Measurements from ENCODE around the gene KYNU. TPM values are rescaled to one million over a fixed set of nuclear protein-coding genes. Genes with fewer than 3 reads are reported as not detected.
"Not testable (repeated sequence)": the region's sequence is repeated elsewhere in the genome, so short reads cannot be mapped to it uniquely, and the experiment has no call there.

The KYNU gene
- polyA plus RNA-seq, 4 donors = 0.67 to 3.8 (median 2.1) TPM

DNA sequence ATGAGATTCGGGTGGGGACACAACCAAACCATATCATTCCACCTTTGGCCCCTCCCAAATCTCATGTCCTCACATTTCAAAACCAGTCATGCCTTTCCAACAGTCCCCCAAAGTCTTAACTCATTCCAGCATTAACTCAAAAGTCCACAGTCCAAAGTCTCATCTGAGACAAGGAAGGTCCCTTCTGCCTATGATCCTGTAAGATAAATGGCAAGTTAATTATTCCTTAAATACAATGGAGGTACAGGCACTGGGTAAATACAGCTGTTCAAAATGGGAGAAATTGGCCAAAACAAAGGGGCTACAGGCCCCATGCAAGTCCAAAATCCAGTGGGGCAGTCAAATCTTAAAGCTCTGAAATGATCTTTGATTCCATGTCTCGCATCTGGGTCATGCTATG lies 71.3 kb downstream of the KYNU start:
- 34 to 64% (median 34%) methylated on average over 2 of the region's 2 CpGs for WGBS, 3 donors

DNA sequence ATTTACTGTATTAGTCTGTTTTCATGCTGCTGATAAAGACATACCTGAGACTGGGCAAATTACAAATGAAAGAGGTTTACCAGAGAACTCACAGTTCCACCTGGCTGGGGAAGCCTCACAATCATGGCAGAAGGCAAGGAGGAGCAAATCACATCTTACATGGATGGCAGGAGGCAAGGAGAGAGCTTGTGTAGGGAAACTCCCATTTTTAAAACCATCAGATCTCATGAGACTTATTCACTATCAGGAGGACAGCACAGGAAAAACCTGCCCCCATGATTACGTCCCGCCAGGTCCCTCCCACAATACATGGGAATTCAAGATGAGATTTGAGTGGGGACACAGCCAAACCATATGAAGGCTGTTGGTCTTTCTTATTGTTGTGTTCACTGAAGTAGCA lies 72.9 kb downstream of the KYNU start:
- WGBS, 3 donors = 92 to 97% (median 96%) methylated on average over 2 of the region's 2 CpGs
- not testable (repeated sequence) for H3K27me3 ChIP-seq (ENCODE audit: control insufficient read depth in 3 of 3, insufficient read depth in 3 of 3, low read length in 3 of 3); DNase-seq; H3K4me3 ChIP-seq (ENCODE audit: low read depth in 1 of 3, low read length in 3 of 3); H3K4me1 ChIP-seq (ENCODE audit: control insufficient read depth in 3 of 3, insufficient read depth in 2 of 3, low read depth in 1 of 3, low read length in 2 of 3); H3K27ac ChIP-seq (ENCODE audit: low read depth in 1 of 3, low read length in 2 of 3); FAIRE-seq; H3K36me3 ChIP-seq (ENCODE audit: control insufficient read depth in 3 of 3, insufficient read depth in 2 of 3, low read depth in 1 of 3, low read length in 3 of 3)
- peaks cover 0 to 28% of the 10 kb centered on the region in 2 donors for H3K9me3 ChIP-seq (ENCODE audit: control insufficient read depth in 2 of 2, insufficient read depth in 1 of 2, low read depth in 1 of 2, low read length in 1 of 2)

More for the DNA sequence above, 71.3 kb downstream of the KYNU start:
- not testable (repeated sequence) for FAIRE-seq; H3K4me3 ChIP-seq (ENCODE audit: low read depth in 1 of 3, low read length in 3 of 3); H3K27ac ChIP-seq (ENCODE audit: low read depth in 1 of 3, low read length in 2 of 3); H3K4me1 ChIP-seq (ENCODE audit: control insufficient read depth in 3 of 3, insufficient read depth in 2 of 3, low read depth in 1 of 3, low read length in 2 of 3); H3K27me3 ChIP-seq (ENCODE audit: control insufficient read depth in 3 of 3, insufficient read depth in 3 of 3, low read length in 3 of 3); DNase-seq; H3K36me3 ChIP-seq (ENCODE audit: control insufficient read depth in 3 of 3, insufficient read depth in 2 of 3, low read depth in 1 of 3, low read length in 3 of 3)
- peaks cover 0 to 28% of the 10 kb centered on the region in 2 donors for H3K9me3 ChIP-seq (ENCODE audit: control insufficient read depth in 2 of 2, insufficient read depth in 1 of 2, low read depth in 1 of 2, low read length in 1 of 2)

DNA sequence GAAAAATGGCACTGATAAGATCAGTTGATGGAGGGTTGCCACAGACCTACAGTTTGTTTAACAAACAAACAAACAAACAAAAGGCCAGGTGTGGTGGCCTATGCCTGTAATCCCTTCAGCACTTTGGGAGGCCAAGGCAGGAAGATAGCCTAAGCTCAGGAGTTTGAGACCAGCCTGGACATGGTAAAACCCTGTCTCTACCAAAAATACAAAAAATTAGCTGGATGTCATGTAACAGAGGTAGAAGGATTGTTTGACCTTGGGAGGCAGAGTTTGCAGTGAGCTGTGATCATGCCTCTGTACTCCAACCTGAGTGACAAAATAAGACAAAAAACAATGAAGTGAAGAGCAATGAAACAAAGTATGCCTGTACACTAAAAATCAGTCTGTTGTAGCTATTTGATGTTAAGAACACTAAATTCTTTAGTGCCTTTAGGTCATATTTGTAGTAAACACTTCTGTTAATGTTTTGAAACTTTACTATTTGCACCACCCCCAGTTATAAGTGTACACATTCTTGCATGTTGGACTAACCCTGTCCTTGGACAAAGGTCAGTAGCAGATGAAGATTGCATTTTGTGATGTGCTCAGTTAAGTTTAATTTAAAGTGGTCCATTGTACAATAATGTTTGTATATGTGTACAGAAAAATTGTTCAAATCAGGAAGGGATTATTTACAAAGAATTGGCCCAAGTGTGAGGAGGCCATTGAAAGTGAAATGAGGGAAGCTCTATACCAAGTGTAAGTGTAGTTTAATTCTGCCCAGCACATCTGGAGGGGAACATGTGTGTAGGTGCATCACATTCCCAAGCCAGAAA lies 73.9 kb downstream of the KYNU start:
- DNase-seq (peak in 1 of 2 donors; percentile 10), FAIRE-seq (no peak)
- no peaks in the 10 kb centered on the region for H3K36me3 ChIP-seq (ENCODE audit: control insufficient read depth in 3 of 3, insufficient read depth in 2 of 3, low read depth in 1 of 3, low read length in 3 of 3)

DNA sequence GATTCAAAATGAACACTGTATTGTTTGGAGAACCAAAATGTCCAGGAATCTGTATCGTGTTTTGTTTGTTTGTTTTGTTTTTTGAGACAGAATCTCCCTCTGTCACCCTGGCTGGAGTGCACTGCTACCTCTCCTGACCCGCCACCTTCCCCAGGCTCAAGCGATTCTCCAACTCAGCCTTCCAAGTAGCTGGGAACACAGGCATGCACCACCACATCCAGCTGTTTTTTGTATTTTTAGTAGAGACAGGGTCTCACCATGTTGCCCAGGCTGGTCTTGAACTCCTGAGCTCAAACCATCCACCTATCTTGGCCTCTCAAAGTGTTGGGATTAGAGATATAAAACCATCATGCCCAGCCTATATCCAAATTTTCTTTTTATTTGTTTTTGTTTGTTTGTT lies 74.6 kb downstream of the KYNU start:
- Histone ChIP-seq H3K27me3 (ENCODE audit: control insufficient read depth in 3 of 3, insufficient read depth in 3 of 3, low read length in 3 of 3) (no peaks in the 10 kb centered on the region), H3K36me3 (ENCODE audit: control insufficient read depth in 3 of 3, insufficient read depth in 2 of 3, low read depth in 1 of 3, low read length in 3 of 3) (no peaks in the 10 kb centered on the region), H3K4me1 (ENCODE audit: control insufficient read depth in 3 of 3, insufficient read depth in 2 of 3, low read depth in 1 of 3, low read length in 2 of 3) (no peaks in the 10 kb centered on the region), H3K4me3 (ENCODE audit: low read depth in 1 of 3, low read length in 3 of 3) (no peak overlapping the region), H3K27ac (ENCODE audit: low read depth in 1 of 3, low read length in 2 of 3) (no peak overlapping the region), H3K9me3 (ENCODE audit: control insufficient read depth in 2 of 2, insufficient read depth in 1 of 2, low read depth in 1 of 2, low read length in 1 of 2) (peaks cover 0 to 28% of the 10 kb centered on the region in 2 donors)
- 79 to 90% (median 81%) methylated on average over 3 of the region's 3 CpGs for WGBS, 3 donors
- DNase-seq (no peak), FAIRE-seq (no peak)

More for the DNA sequence above, 73.9 kb downstream of the KYNU start:
- Histone ChIP-seq H3K27ac (ENCODE audit: low read depth in 1 of 3, low read length in 2 of 3) (no peak overlapping the region), H3K4me3 (ENCODE audit: low read depth in 1 of 3, low read length in 3 of 3) (no peak overlapping the region), H3K4me1 (ENCODE audit: control insufficient read depth in 3 of 3, insufficient read depth in 2 of 3, low read depth in 1 of 3, low read length in 2 of 3) (no peaks in the 10 kb centered on the region), H3K9me3 (ENCODE audit: control insufficient read depth in 2 of 2, insufficient read depth in 1 of 2, low read depth in 1 of 2, low read length in 1 of 2) (peaks cover 0 to 28% of the 10 kb centered on the region in 2 donors), H3K27me3 (ENCODE audit: control insufficient read depth in 3 of 3, insufficient read depth in 3 of 3, low read length in 3 of 3) (no peaks in the 10 kb centered on the region)

DNA sequence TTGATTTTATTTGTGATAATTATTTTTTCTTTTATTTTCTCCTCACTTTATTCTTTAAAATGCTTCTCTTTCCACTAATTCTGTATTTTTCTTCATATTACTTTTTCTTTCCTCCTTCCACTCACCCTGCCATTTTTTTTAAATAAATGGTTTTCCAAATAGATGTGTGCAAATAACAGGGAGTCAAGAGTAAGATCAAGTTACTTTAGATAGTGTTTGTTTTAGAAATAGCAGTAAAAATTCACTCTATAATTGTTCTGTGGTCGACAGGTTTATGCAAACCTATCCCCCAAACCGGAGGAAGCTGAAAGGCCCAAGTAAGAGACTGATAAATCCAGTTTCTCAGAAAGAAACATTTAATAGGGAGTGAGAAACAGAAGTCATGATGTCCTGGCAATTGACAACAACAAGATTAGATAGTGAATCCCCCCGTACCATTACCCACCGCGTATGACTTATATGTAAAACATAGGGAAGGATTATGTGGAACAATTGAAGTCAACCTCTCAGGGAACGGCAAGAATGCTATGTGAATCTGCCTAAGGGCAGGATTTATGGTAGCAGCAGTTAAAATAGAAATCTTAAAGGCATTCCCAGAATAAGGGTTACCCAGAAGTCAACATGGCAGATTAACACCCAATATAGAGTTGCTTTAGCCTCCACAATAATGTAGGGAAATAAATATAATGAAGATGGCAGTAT lies 75.5 kb downstream of the KYNU start:
- H3K36me3 ChIP-seq (ENCODE audit: control insufficient read depth in 3 of 3, insufficient read depth in 2 of 3, low read depth in 1 of 3, low read length in 3 of 3) = no peaks in the 10 kb centered on the region
- DNase-seq (no peak), FAIRE-seq (no peak)
- 73 to 82% (median 75%) methylated on average over 6 of the region's 6 CpGs for WGBS, 3 donors
- H3K4me1 ChIP-seq (ENCODE audit: control insufficient read depth in 3 of 3, insufficient read depth in 2 of 3, low read depth in 1 of 3, low read length in 2 of 3) = peaks cover 0 to 2% (median 0%) of the 10 kb centered on the region in 3 donors
- H3K27ac ChIP-seq (ENCODE audit: low read depth in 1 of 3, low read length in 2 of 3) = no peak overlapping the region
- no peak overlapping the region for H3K4me3 ChIP-seq (ENCODE audit: low read depth in 1 of 3, low read length in 3 of 3)
- H3K27me3 ChIP-seq (ENCODE audit: control insufficient read depth in 3 of 3, insufficient read depth in 3 of 3, low read length in 3 of 3) = no peaks in the 10 kb centered on the region
- peaks cover 0 to 25% of the 10 kb centered on the region in 2 donors for H3K9me3 ChIP-seq (ENCODE audit: control insufficient read depth in 2 of 2, insufficient read depth in 1 of 2, low read depth in 1 of 2, low read length in 1 of 2)

DNA sequence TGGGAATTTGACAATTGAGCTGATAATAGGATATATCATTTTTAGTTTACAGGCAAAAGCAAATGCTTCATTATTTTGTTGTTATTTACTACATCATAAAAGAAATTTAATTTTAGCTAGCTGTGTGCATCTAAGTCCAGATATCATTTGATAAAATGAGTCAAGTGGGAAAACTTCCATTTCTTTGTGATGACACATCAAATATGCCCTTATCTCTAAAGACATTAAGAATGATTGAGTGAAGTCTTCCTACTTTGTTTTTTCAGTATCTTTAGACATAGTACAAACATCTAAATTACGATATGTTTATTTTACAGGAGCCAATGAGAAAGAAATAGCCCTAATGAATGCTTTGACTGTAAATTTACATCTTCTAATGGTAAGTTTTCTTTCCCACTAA lies 77.0 kb downstream of the KYNU start:
- Histone ChIP-seq H3K9me3 (ENCODE audit: control insufficient read depth in 2 of 2, insufficient read depth in 1 of 2, low read depth in 1 of 2, low read length in 1 of 2) (peaks cover 0 to 11% of the 10 kb centered on the region in 2 donors), H3K27me3 (ENCODE audit: control insufficient read depth in 3 of 3, insufficient read depth in 3 of 3, low read length in 3 of 3) (no peaks in the 10 kb centered on the region)
- no peak for FAIRE-seq

DNA sequence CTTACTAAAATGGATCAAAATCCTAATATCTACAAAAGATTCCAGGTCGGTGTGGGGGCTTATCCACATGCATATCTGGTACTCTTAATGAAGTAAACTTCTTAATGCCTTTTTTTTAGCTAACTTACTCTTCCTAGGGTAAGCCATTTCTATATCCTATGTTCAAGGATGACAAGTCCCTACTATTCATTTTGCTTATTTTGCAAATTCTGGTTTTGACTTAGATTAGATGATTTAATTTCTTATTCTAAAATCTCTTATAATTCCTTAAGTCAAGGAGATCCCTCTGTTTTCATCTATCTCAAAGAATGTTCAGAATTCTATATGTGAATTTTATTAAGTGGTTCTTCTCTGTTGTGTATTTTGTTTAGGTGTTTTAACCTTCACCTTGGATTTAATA lies 79.7 kb downstream of the KYNU start:
- FAIRE-seq (no peak), DNase-seq (no peak)
- no peaks in the 10 kb centered on the region for H3K27me3 ChIP-seq (ENCODE audit: control insufficient read depth in 3 of 3, insufficient read depth in 3 of 3, low read length in 3 of 3)
- WGBS, 3 donors = 57 to 80% (median 78%) methylated on average over 1 of the region's 1 CpG
- H3K4me1 ChIP-seq (ENCODE audit: control insufficient read depth in 3 of 3, insufficient read depth in 2 of 3, low read depth in 1 of 3, low read length in 2 of 3) = peaks cover 0 to 3% (median 0%) of the 10 kb centered on the region in 3 donors
- H3K9me3 ChIP-seq (ENCODE audit: control insufficient read depth in 2 of 2, insufficient read depth in 1 of 2, low read depth in 1 of 2, low read length in 1 of 2) = no peaks in the 10 kb centered on the region
- no peak overlapping the region for H3K4me3 ChIP-seq (ENCODE audit: low read depth in 1 of 3, low read length in 3 of 3)
- H3K27ac ChIP-seq (ENCODE audit: low read depth in 1 of 3, low read length in 2 of 3) = no peak overlapping the region
- no peaks in the 10 kb centered on the region for H3K36me3 ChIP-seq (ENCODE audit: control insufficient read depth in 3 of 3, insufficient read depth in 2 of 3, low read depth in 1 of 3, low read length in 3 of 3)

More for the DNA sequence above, 77.0 kb downstream of the KYNU start:
- Histone ChIP-seq H3K4me3 (ENCODE audit: low read depth in 1 of 3, low read length in 3 of 3) (no peak overlapping the region), H3K36me3 (ENCODE audit: control insufficient read depth in 3 of 3, insufficient read depth in 2 of 3, low read depth in 1 of 3, low read length in 3 of 3) (no peaks in the 10 kb centered on the region), H3K4me1 (ENCODE audit: control insufficient read depth in 3 of 3, insufficient read depth in 2 of 3, low read depth in 1 of 3, low read length in 2 of 3) (peaks cover 0 to 3% (median 0%) of the 10 kb centered on the region in 3 donors), H3K27ac (ENCODE audit: low read depth in 1 of 3, low read length in 2 of 3) (no peak overlapping the region)
- no peak for DNase-seq
- 71 to 81% (median 79%) methylated on average over 1 of the region's 1 CpG for WGBS, 3 donors

DNA sequence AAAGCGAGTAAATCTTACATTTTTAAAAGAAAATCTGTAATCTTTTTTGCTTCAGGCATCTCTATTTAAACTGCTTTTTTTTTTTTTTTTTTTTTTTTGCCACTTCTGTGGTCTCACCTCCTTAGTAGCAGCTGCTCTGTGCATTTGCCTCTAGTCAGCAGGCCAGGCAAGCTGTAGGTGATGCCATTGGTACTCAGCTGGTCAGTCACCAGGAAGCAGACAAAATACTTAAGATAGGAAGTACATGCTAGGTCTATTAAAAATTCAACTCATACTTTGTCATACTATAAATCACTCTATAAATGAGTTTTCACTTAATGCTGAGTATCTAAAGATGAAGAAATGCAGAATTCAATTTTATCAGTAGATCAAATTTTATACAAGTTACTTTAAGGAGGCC lies 83.7 kb downstream of the KYNU start:
- no peaks in the 10 kb centered on the region for H3K36me3 ChIP-seq (ENCODE audit: control insufficient read depth in 3 of 3, insufficient read depth in 2 of 3, low read depth in 1 of 3, low read length in 3 of 3)
- H3K4me1 ChIP-seq (ENCODE audit: control insufficient read depth in 3 of 3, insufficient read depth in 2 of 3, low read depth in 1 of 3, low read length in 2 of 3) = peaks cover 0 to 3% (median 0%) of the 10 kb centered on the region in 3 donors
- 75 to 94% (median 89%) methylated on average over 1 of the region's 1 CpG for WGBS, 3 donors
- H3K27ac ChIP-seq (ENCODE audit: low read depth in 1 of 3, low read length in 2 of 3) = no peak overlapping the region
- FAIRE-seq (no peak), DNase-seq (no peak)
- H3K4me3 ChIP-seq (ENCODE audit: low read depth in 1 of 3, low read length in 3 of 3) = no peak overlapping the region
- no peaks in the 10 kb centered on the region for H3K27me3 ChIP-seq (ENCODE audit: control insufficient read depth in 3 of 3, insufficient read depth in 3 of 3, low read length in 3 of 3)
- peaks cover 0 to 4% of the 10 kb centered on the region in 2 donors for H3K9me3 ChIP-seq (ENCODE audit: control insufficient read depth in 2 of 2, insufficient read depth in 1 of 2, low read depth in 1 of 2, low read length in 1 of 2)
